Natural killer cell (primary cell): ENCODE data around the gene HIVEP3. TPM values are rescaled to one million over a fixed set of nuclear protein-coding genes. Genes with fewer than 3 reads are reported as not detected.

Experiments
- ATAC-seq, 3 donors: fragments of 150-1000 bp in 2 of 3; fragments of 200-7000 bp in 1 of 3; cut with Tn5 transposase; 1 replicate in 1 of 3; 2 replicates in 2 of 3; pipeline ENCODE4 v1.10.0; 2021; ENCODE audit warnings: mild to moderate bottlenecking in 2 of 3, moderate library complexity in 2 of 3
- DNase-seq, 2 donors: peaks; one replicate each; pipeline versions ENCODE4 v3.0.0 to v3.0.0-alpha.2; 2013 to 2021; ENCODE audit warnings: mixed read lengths in 1 of 2
- H3K27ac ChIP-seq: one replicate; pipeline ENCODE4 v1.5.1; 2013; ENCODE audit warnings: mild to moderate bottlenecking, low read length
- H3K27me3 ChIP-seq: one replicate; pipeline ENCODE4 v1.6.1; 2013; ENCODE audit warnings: low read length; ENCODE audit not compliant: control insufficient read depth, insufficient read depth
- H3K36me3 ChIP-seq: one replicate; pipeline ENCODE4 v1.6.1; 2013; ENCODE audit warnings: low read length; ENCODE audit not compliant: control insufficient read depth, insufficient read depth
- H3K4me1 ChIP-seq: one replicate; pipeline ENCODE4 v1.6.1; 2013; ENCODE audit warnings: low read length; ENCODE audit not compliant: control insufficient read depth, insufficient read depth
- H3K4me3 ChIP-seq: one replicate; pipeline ENCODE4 v1.5.1; 2013; ENCODE audit warnings: low read length
- H3K9me3 ChIP-seq: one replicate; pipeline ENCODE4 v1.6.1; 2013; ENCODE audit warnings: low read length; ENCODE audit not compliant: control insufficient read depth, insufficient read depth
- H3K27ac Mint-ChIP-seq, 2 donors: one replicate each; pipeline ENCODE4 v1.8.0; 2022; ENCODE audit warnings: mild to moderate bottlenecking in 2 of 2, mixed read lengths in 2 of 2, moderate library complexity in 1 of 2
- H3K27me3 Mint-ChIP-seq, 2 donors: one replicate each; pipeline ENCODE4 v1.8.0; 2022; ENCODE audit warnings: low read depth in 2 of 2, mixed read lengths in 2 of 2
- H3K36me3 Mint-ChIP-seq: one replicate; pipeline ENCODE4 v1.8.0; 2022; ENCODE audit warnings: mixed read lengths
- H3K4me1 Mint-ChIP-seq, 2 donors: one replicate each; pipeline ENCODE4 v1.8.0; 2022; ENCODE audit warnings: mixed read lengths in 2 of 2
- H3K4me3 Mint-ChIP-seq: one replicate; pipeline ENCODE4 v1.8.0; 2022; ENCODE audit warnings: mild to moderate bottlenecking, moderate library complexity, mixed read lengths
- H3K9me3 Mint-ChIP-seq, 2 donors: one replicate each; pipeline ENCODE4 v1.8.0; 2022; ENCODE audit warnings: mixed read lengths in 2 of 2
- WGBS: methylation state at CpG from one replicate; pipeline ENCODE4 v1.1.7; 2013; ENCODE audit warnings: missing lambda C conversion rate; ENCODE audit not compliant: insufficient coverage; 5-methylcytosine and 5-hydroxymethylcytosine counted together
- intact Hi-C: fragments of 100-400 bp; cut with micrococcal nuclease; formaldehyde crosslinking; loops from one replicate; pipeline ENCODE4 v1.14.2; 2022
- total RNA-seq, 4 donors: library from RNA; stranded (reverse); fragments of 120-200 nt in 1 of 4; gene quantifications; one replicate each; pipeline versions ENCODE4 v1.2.3 to v1.2.4, GENCODE V29; 2013 to 2022
- TF ChIP-seq, protein P1 (sequence below): fragments of 200-600 bp; IDR thresholded peaks from one replicate; pipeline ENCODE4 v1.8.0; 2022; ENCODE audit warnings: antibody characterized with exemption

The HIVEP3 gene
- total RNA-seq, 3 donors from 2014 or later (not counting 1 experiment from before 2014, with no cell fraction given): 26.2 to 35.2 (median 29.8) TPM

DNA sequence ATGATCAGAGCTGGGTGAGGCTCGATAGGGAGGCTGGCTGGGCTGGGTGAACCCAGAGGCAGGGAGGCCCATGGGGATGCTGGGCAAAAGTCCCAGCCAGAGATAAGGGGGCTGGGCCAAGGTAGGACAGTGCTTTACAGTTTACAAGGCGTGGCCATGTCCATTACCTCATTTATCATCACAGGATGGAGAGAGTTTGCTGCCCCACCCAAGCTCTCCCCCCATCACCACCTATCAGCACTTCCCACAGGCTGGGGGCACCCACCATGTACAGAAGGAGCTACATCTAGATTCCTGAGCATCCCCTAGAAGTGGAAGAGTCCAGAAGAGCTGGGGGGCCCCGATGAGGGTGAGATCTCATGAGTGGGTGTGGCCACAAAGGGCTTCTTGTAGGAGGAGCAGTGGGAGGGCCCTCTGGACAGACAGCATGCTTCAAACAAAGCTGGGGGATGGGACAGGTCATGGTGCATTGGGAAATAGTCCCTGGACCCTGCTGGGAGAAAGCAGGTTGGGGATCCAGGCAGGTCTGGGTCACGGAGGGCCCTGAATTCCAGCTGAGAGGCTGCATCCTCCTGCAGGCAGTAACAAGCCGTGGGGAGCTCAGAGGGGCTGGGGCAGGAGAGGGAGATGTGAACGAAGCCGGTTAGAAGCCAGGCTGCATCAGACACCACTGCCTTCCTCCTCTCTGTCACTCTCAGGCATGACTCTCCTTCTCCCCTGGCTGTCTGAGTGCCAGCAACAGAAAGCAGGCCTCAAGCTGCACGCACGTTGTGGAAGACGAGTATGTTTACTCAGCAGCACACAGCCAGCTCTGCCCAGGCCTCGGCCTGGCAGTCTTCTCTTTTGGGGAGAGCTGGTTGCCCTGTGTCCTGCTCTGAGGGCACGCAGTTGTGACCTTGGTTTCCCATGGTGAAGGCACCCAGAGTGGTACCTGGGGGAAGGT lies 202.3 kb downstream of the HIVEP3 start:
- H3K9me3 Mint-ChIP-seq: no peaks in the 10 kb centered on the region
- peaks cover 14% of the 10 kb centered on the region for H3K4me1 ChIP-seq
- H3K27me3 Mint-ChIP-seq: no peaks in the 10 kb centered on the region
- H3K4me1 Mint-ChIP-seq: peaks cover 39 to 42% of the 10 kb centered on the region in 2 donors
- H3K27me3 ChIP-seq: no peaks in the 10 kb centered on the region
- H3K4me3 Mint-ChIP-seq: no peak overlapping the region
- no peaks in the 10 kb centered on the region for H3K9me3 ChIP-seq
- H3K36me3 ChIP-seq: no peaks in the 10 kb centered on the region
- no peak for DNase-seq
- H3K27ac ChIP-seq: no peak overlapping the region
- H3K4me3 ChIP-seq: no peak overlapping the region
- WGBS: 92% methylated on average over 12 of the region's 12 CpGs
- no peak for ATAC-seq
- H3K36me3 Mint-ChIP-seq: no peaks in the 10 kb centered on the region
- no peak overlapping the region for H3K27ac Mint-ChIP-seq
- TF ChIP-seq, protein P1, sequence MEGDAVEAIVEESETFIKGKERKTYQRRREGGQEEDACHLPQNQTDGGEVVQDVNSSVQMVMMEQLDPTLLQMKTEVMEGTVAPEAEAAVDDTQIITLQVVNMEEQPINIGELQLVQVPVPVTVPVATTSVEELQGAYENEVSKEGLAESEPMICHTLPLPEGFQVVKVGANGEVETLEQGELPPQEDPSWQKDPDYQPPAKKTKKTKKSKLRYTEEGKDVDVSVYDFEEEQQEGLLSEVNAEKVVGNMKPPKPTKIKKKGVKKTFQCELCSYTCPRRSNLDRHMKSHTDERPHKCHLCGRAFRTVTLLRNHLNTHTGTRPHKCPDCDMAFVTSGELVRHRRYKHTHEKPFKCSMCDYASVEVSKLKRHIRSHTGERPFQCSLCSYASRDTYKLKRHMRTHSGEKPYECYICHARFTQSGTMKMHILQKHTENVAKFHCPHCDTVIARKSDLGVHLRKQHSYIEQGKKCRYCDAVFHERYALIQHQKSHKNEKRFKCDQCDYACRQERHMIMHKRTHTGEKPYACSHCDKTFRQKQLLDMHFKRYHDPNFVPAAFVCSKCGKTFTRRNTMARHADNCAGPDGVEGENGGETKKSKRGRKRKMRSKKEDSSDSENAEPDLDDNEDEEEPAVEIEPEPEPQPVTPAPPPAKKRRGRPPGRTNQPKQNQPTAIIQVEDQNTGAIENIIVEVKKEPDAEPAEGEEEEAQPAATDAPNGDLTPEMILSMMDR: no peak
- intact Hi-C loops: no loop called here

DNA sequence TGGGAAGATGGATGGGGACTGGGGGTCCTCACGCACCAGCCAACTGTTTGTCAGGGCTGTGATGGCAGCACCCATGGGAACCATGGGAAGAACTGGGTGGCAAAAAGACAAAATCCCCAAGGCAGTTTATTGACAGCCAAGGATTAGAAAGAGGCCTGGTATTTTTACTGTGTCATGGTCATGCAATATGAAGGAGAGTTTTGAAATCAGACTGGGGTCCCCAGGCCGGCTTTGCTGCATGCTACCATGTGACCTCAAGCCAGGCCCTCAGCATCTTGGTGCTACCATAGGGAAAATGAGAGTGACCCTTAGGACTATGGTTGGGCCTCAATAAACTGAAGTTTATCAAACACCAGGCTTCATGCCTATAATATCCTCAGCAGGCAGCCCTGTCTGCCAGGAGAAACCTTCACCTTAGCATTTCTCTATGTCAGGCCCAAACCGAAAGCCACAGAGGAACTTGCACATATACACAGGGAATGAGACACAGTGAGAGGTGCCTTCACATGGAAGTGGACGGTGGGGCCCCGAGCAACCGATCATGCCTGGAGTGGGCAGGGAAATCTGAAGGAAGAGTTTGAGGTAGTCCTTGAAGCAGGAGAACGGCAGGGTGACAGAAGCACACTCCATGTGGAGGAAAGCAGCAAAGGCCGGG lies 203.2 kb downstream of the HIVEP3 start:
- H3K36me3 Mint-ChIP-seq: no peaks in the 10 kb centered on the region
- H3K27ac Mint-ChIP-seq: no peak overlapping the region
- WGBS: 93% methylated on average over 8 of the region's 8 CpGs
- TF ChIP-seq, protein P1: no peak
- H3K36me3 ChIP-seq: no peaks in the 10 kb centered on the region
- H3K27me3 ChIP-seq: no peaks in the 10 kb centered on the region
- H3K4me3 Mint-ChIP-seq: no peak overlapping the region
- H3K4me1 ChIP-seq: peaks cover 9% of the 10 kb centered on the region
- H3K27ac ChIP-seq: no peak overlapping the region
- H3K4me3 ChIP-seq: no peak overlapping the region
- intact Hi-C loops: no loop called here
- no peak for ATAC-seq
- no peak for DNase-seq
- H3K9me3 ChIP-seq: no peaks in the 10 kb centered on the region
- no peaks in the 10 kb centered on the region for H3K9me3 Mint-ChIP-seq
- peaks cover 31 to 40% of the 10 kb centered on the region in 2 donors for H3K4me1 Mint-ChIP-seq
- no peaks in the 10 kb centered on the region for H3K27me3 Mint-ChIP-seq

DNA sequence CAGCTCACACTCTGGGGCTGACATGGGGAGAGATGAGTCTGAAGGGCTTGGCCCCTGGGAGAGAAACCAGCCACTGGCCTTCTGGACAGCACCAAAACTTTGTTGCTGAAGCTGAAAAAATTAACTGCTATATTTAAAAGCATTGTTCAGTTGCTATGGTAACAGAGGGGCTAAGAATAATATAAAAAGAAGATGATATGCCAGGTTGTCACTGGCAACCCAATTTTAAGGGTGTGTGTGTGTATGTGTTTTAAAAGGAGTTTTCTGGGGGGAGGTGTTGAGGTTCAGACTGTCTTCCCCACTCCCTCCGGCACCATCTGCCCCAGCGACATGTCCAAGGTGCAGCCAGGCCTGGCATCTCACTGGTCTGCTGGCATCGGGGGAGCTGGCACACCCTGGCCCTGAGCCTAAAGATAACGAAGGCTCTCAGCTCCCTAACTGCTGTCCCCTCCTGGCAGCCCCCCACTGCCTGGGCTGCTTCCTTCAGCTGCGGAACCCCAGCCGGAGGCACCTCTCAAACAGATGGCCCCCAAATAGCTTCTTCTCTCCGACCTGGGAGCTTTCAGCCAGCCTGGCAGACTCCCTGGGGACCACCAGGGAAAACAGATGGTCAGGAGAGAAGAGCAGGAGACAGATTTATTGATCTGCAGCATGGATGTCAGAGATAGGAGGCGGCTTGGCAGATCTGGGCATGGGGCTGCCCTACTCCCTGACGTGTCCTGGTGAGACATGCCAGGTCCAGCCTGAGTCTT lies 203.9 kb downstream of the HIVEP3 start:
- ATAC-seq (no peak), DNase-seq (no peak)
- Histone ChIP-seq H3K9me3 (no peaks in the 10 kb centered on the region), H3K4me1 (peaks cover 9% of the 10 kb centered on the region), H3K27ac (no peak overlapping the region), H3K36me3 (no peaks in the 10 kb centered on the region), H3K4me3 (no peak overlapping the region), H3K27me3 (no peaks in the 10 kb centered on the region)
- intact Hi-C loops: no loop called here
- H3K4me3 Mint-ChIP-seq: no peak overlapping the region
- no peaks in the 10 kb centered on the region for H3K9me3 Mint-ChIP-seq
- TF ChIP-seq, protein P1: no peak
- 91% methylated on average over 9 of the region's 9 CpGs for WGBS
- no peak overlapping the region for H3K27ac Mint-ChIP-seq
- no peaks in the 10 kb centered on the region for H3K36me3 Mint-ChIP-seq
- H3K4me1 Mint-ChIP-seq: peaks cover 29 to 45% of the 10 kb centered on the region in 2 donors
- H3K27me3 Mint-ChIP-seq: no peaks in the 10 kb centered on the region
